H1 (cell line): ENCODE results near the gene DNAL1. TPM values are rescaled to one million over a fixed set of nuclear protein-coding genes. Genes with fewer than 3 reads are reported as not detected.

Source experiments
- CTCF ChIA-PET: fragments of 300-600 bp; sonication (Branson Sonifier 250); formaldehyde crosslinking; loops from one replicate; lab custom pipeline; 2021; ENCODE audit not compliant: partially characterized antibody; lab: Charles Lee
- POLR2A ChIA-PET: fragments of 300-600 bp; sonication (Branson Sonifier 250); formaldehyde crosslinking; loops from one replicate; lab custom pipeline; 2021; ENCODE audit warnings: inconsistent platforms; ENCODE audit not compliant: partially characterized antibody; lab: Charles Lee
- DNase-seq, 2 experiments: peaks; one replicate each; pipeline versions ENCODE4 v3.0.0 to v3.0.0-alpha.2; 2010 to 2022; ENCODE audit warnings: low spot score in 2 of 2, low read depth in 1 of 2, mixed read lengths in 1 of 2
- FAIRE-seq: peaks from 2 replicates; lab custom pipeline; 2011; peaks lifted over from hg19 to GRCh38; lab: Jason Lieb, UNC
- H2AFZ ChIP-seq: 2 replicates; pipeline ENCODE4 v1.8.1; 2012; ENCODE audit warnings: low read length, inconsistent platforms
- H2AK5ac ChIP-seq: 2 replicates; pipeline ENCODE4 v1.6.1; 2013; ENCODE audit warnings: low read depth, low read length
- H2BK120ac ChIP-seq: replicated peaks from 2 replicates; pipeline ENCODE3; 2013; ENCODE audit warnings: low read depth, low read length, inconsistent platforms
- H2BK12ac ChIP-seq: 2 replicates; pipeline ENCODE4 v1.6.1; 2013; ENCODE audit warnings: low read depth, low read length
- H2BK15ac ChIP-seq: 2 replicates; pipeline ENCODE4 v1.6.1; 2013; ENCODE audit warnings: low read length
- H2BK20ac ChIP-seq: 2 replicates; pipeline ENCODE4 v1.6.1; 2013; ENCODE audit warnings: low read length
- H2BK5ac ChIP-seq: 2 replicates; pipeline ENCODE4 v1.6.1; 2013; ENCODE audit warnings: low read depth, low read length
- H3K14ac ChIP-seq: 2 replicates; pipeline ENCODE4 v1.6.1; 2013; ENCODE audit warnings: inconsistent platforms; ENCODE audit not compliant: insufficient read length
- H3K18ac ChIP-seq: 2 replicates; pipeline ENCODE4 v1.6.1; 2013; ENCODE audit warnings: low read length; ENCODE audit errors: extremely low read depth
- H3K23ac ChIP-seq: 2 replicates; pipeline ENCODE4 v1.6.1; 2013; ENCODE audit warnings: inconsistent platforms; ENCODE audit not compliant: insufficient read length
- H3K23me2 ChIP-seq: 2 replicates; pipeline ENCODE4 v1.6.1; 2013; ENCODE audit warnings: low read depth, low read length
- H3K27ac ChIP-seq: 2 replicates; pipeline ENCODE4 v1.6.1; 2011; ENCODE audit warnings: low read depth, low read length, inconsistent platforms
- H3K27me3 ChIP-seq, 4 experiments: replicated peaks in 1 of 4; 1 replicate in 1 of 4; 2 replicates in 3 of 4; pipeline versions ENCODE4 v1.6.1 to v1.8.1; 2011 to 2013; ENCODE audit warnings: low read length in 3 of 4, mild to moderate bottlenecking in 3 of 4, inconsistent platforms in 2 of 4, mixed read lengths in 2 of 4, moderate library complexity in 1 of 4; ENCODE audit not compliant: control insufficient read depth in 3 of 4, insufficient read depth in 3 of 4; ENCODE audit errors: extremely low read depth in 1 of 4
- H3K36me3 ChIP-seq, 4 experiments: 2 replicates each; pipeline versions ENCODE4 v1.6.1 to v1.8.1; 2011 to 2013; ENCODE audit warnings: mild to moderate bottlenecking in 4 of 4, low read length in 3 of 4, moderate library complexity in 2 of 4, control low read depth in 1 of 4, inconsistent platforms in 1 of 4; ENCODE audit not compliant: insufficient read depth in 4 of 4, control insufficient read depth in 2 of 4
- H3K4ac ChIP-seq: replicated peaks from 2 replicates; pipeline ENCODE3; 2013; ENCODE audit warnings: low read length, low read depth, mixed read lengths, inconsistent platforms; ENCODE audit not compliant: insufficient read length
- H3K4me1 ChIP-seq, 4 experiments: replicated peaks in 1 of 4; 1 replicate in 1 of 4; 2 replicates in 3 of 4; pipeline versions ENCODE4 v1.6.1 to v1.8.1; 2011 to 2013; ENCODE audit warnings: low read length in 3 of 4, inconsistent platforms in 2 of 4, mixed read lengths in 1 of 4; ENCODE audit not compliant: insufficient read depth in 4 of 4, control insufficient read depth in 3 of 4
- H3K4me2 ChIP-seq, 2 experiments: 2 replicates each; pipeline versions ENCODE4 v1.6.1 to v1.8.1; 2011 to 2013; ENCODE audit warnings: low read depth in 2 of 2, low read length in 2 of 2, control low read depth in 1 of 2, inconsistent platforms in 1 of 2, mild to moderate bottlenecking in 1 of 2; ENCODE audit not compliant: insufficient read depth in 1 of 2
- H3K4me3 ChIP-seq, 4 experiments: fragments of 200-600, 300-600 bp in 1 of 4; sonication (generic), shearing (Covaris generic), sonication (Bioruptor Twin) in 1 of 4; 2 replicates each; pipeline versions ENCODE4 v1.5.1 to v1.8.1; 2011 to 2016; ENCODE audit warnings: low read length in 4 of 4, low read depth in 3 of 4, control low read depth in 2 of 4, inconsistent platforms in 2 of 4, mild to moderate bottlenecking in 2 of 4, mixed read lengths in 1 of 4, moderate library complexity in 1 of 4; ENCODE audit not compliant: insufficient read depth in 2 of 4; ENCODE audit errors: extremely low read depth in 1 of 4
- H3K56ac ChIP-seq: replicated peaks from 2 replicates; pipeline ENCODE3; 2013; ENCODE audit warnings: low read depth, mild to moderate bottlenecking, mixed read lengths, low read length, inconsistent platforms; ENCODE audit not compliant: insufficient read length
- H3K79me1 ChIP-seq: 2 replicates; pipeline ENCODE4 v1.6.1; 2013; ENCODE audit warnings: low read depth, low read length, control low read depth
- H3K79me2 ChIP-seq, 2 experiments: 2 replicates each; pipeline versions ENCODE4 v1.6.1 to v1.8.1; 2012 to 2013; ENCODE audit warnings: low read length in 2 of 2, mild to moderate bottlenecking in 2 of 2, inconsistent platforms in 1 of 2; ENCODE audit not compliant: insufficient read depth in 2 of 2, control insufficient read depth in 1 of 2
- H3K9ac ChIP-seq, 4 experiments: replicated peaks in 1 of 4; 1 replicate in 1 of 4; 2 replicates in 3 of 4; pipeline versions ENCODE4 v1.6.1 to v1.8.1; 2011 to 2013; ENCODE audit warnings: low read depth in 3 of 4, low read length in 3 of 4, control low read depth in 2 of 4, mild to moderate bottlenecking in 2 of 4, moderate library complexity in 2 of 4, inconsistent platforms in 1 of 4; ENCODE audit errors: extremely low read depth in 1 of 4
- H3K9me3 ChIP-seq, 2 experiments: 2 replicates each; pipeline versions ENCODE4 v1.6.1 to v1.8.1; 2012 to 2013; ENCODE audit warnings: mild to moderate bottlenecking in 2 of 2, moderate library complexity in 2 of 2, control low read depth in 1 of 2, inconsistent platforms in 1 of 2, low read depth in 1 of 2, low read length in 1 of 2, mixed read lengths in 1 of 2; ENCODE audit not compliant: insufficient read depth in 2 of 2
- H4K20me1 ChIP-seq, 2 experiments: replicated peaks in 1 of 2; 2 replicates each; pipeline versions ENCODE3 to v1.8.1; 2011 to 2013; ENCODE audit warnings: inconsistent platforms in 2 of 2, low read length in 2 of 2, mild to moderate bottlenecking in 1 of 2; ENCODE audit not compliant: insufficient read depth in 2 of 2, control insufficient read depth in 1 of 2
- H4K5ac ChIP-seq: 2 replicates; pipeline ENCODE4 v1.6.1; 2013; ENCODE audit warnings: low read length, low read depth, mixed read lengths, inconsistent platforms; ENCODE audit not compliant: insufficient read length
- H4K8ac ChIP-seq: 2 replicates; pipeline ENCODE4 v1.8.0; 2013; ENCODE audit warnings: mild to moderate bottlenecking, moderate library complexity, low read length, inconsistent platforms; ENCODE audit not compliant: insufficient read depth; ENCODE audit errors: extremely low read depth
- H4K91ac ChIP-seq: replicated peaks from 2 replicates; pipeline ENCODE3; 2013; ENCODE audit warnings: low read length, mixed read lengths, inconsistent platforms; ENCODE audit not compliant: insufficient read length
- BCL11A ChIP-seq, 2 experiments: IDR thresholded peaks; one replicate each; pipeline ENCODE4 v1.6.1; 2011; ENCODE audit warnings: low read depth in 2 of 2, low read length in 2 of 2, mild to moderate bottlenecking in 2 of 2
- JUN ChIP-seq: IDR thresholded peaks from 2 replicates; pipeline ENCODE4 v1.6.1; 2011; ENCODE audit warnings: low read depth, mild to moderate bottlenecking, improper control_type of control experiment, low read length
- JUND ChIP-seq: IDR thresholded peaks from 2 replicates; pipeline ENCODE4 v1.6.1; 2011; ENCODE audit warnings: mild to moderate bottlenecking, improper control_type of control experiment, low read length
- KDM1A ChIP-seq: fragments of 200-600, 300-600 bp; sonication (generic); IDR thresholded peaks from 2 replicates; pipeline ENCODE4 v1.7.1; 2016; ENCODE audit warnings: mild to moderate bottlenecking, low read length, borderline replicate concordance
- WGBS, 2 experiments: shearing (Covaris generic) in 1 of 2; methylation state at CpG; one replicate each; pipeline versions ENCODE4 v1.1.6 to v1.1.7; 2013 to 2015; ENCODE audit warnings: low lambda C conversion rate in 2 of 2, mixed read lengths in 2 of 2, inconsistent platforms in 1 of 2, low coverage in 1 of 2, missing lambda C conversion rate in 1 of 2; ENCODE audit not compliant: insufficient replicate concordance in 2 of 2, insufficient coverage in 1 of 2, insufficient read length in 1 of 2; ENCODE audit errors: extremely low coverage in 1 of 2, missing lambda C conversion rate in 1 of 2; 5-methylcytosine and 5-hydroxymethylcytosine counted together
- polyA plus RNA-seq, 7 experiments: library from polyadenylated mRNA; depleted of rRNA in 3 of 7; stranded (reverse) in 5 of 7; unstranded in 2 of 7; fragments of >200 nt in 5 of 7; fragments of 200-250 nt in 2 of 7; gene quantifications; 1 replicate in 5 of 7; 2 replicates in 1 of 7; 4 replicates in 1 of 7; pipeline versions ENCODE4 v1.2.1 to v1.2.3, GENCODE V29; 2011 to 2013; ENCODE audit warnings: missing spikeins in 2 of 7, mixed read lengths in 2 of 7
- total RNA-seq: library from RNA; stranded (reverse); fragmentation: NEBNext Ultra II Directional; extraction: Animal tissue kit (Norgen Biotek cat#: 25700); gene quantifications from 2 replicates; pipeline ENCODE4 v1.2.1, GENCODE V29; 2021

DNAL1 gene
- total and polyA plus RNA-seq, 2 of the 8 experiments (the other 6 are each of a cell fraction or from before 2014, with no cell fraction given): 2.8 to 16.8 TPM

GRCh38 chr14:73741386-73741875 is 96.6 kb downstream of the DNAL1 start:
- Histone ChIP-seq H3K9me3 (no peaks in the 10 kb centered on the region), H2AFZ (no peak overlapping the region), H3K79me1 (peaks cover 8% of the 10 kb centered on the region), H2BK120ac (no peak overlapping the region), H3K36me3 (peaks cover 0 to 11% (median 3%) of the 10 kb centered on the region in 4 experiments; a peak in 2 of 8 replicates), H3K4me3 (peak overlapping the region in 3 of 4 experiments; percentile 1 to 43 (median 19); a peak in 4 of 8 replicates), H3K14ac (no peak overlapping the region), H3K79me2 (peaks cover 0 to 26% of the 10 kb centered on the region in 2 experiments; a peak in 1 of 4 replicates), H2BK5ac (peak overlapping the region; percentile 92), H2BK12ac (peak overlapping the region; percentile 89), H2AK5ac (no peak overlapping the region), H2BK20ac (no peak overlapping the region), H3K56ac (no peak overlapping the region), H2BK15ac (no peak overlapping the region), H4K8ac (peak overlapping the region; percentile 45; the same call in 1 of the 2 replicates), H3K27ac (peak overlapping the region; percentile 31; the same call in 1 of the 2 replicates), H3K23me2 (no peaks in the 10 kb centered on the region), H3K9ac (no peak overlapping the region), H4K20me1 (peaks cover 7 to 8% of the 10 kb centered on the region in 2 experiments), H3K4ac (peak overlapping the region; percentile 57), H3K4me1 (peaks cover 6 to 41% (median 30%) of the 10 kb centered on the region in 4 experiments), H3K18ac (peak overlapping the region; percentile 62), H3K23ac (no peak overlapping the region), H3K27me3 (no peaks in the 10 kb centered on the region), H4K5ac (peak overlapping the region; percentile 23), H4K91ac (peak overlapping the region; percentile 66), H3K4me2 (peak overlapping the region; percentile 49 to 57)
- ChIA-PET CTCF (interaction anchor here (0.5 to 11.1 kb wide), 14 partner anchors 12 to 753 kb away, joined by 3 to 198 read pairs (median 5); a partner anchor contains a TSS), POLR2A (interaction anchor here (1.1 to 2.5 kb wide), 11 partner anchors 13 to 145 kb away, joined by 3 to 13 read pairs (median 4); partner anchors contain the start of genes ACOT6 and ZNF410)
- DNase-seq (peak; percentile 47 to 74), FAIRE-seq (no peak)
- no peak for TF ChIP-seq JUN
- TF ChIP-seq KDM1A: no peak
- TF ChIP-seq BCL11A (IDR thresholded peaks at IDR 0.05; ENCODE audit: low read depth in 2 of 2, low read length in 2 of 2): no peak
- peak; percentile 74; the same call in 1 of the 2 replicates for TF ChIP-seq JUND
- WGBS, 2 experiments: 14% methylated on average over 12 of the region's 12 CpGs; no CpG with 5 or more reads in 1 of the 2 experiments
